GM10266 (cell line): ENCODE measurements around the gene KCNA10.
"Not testable (repeated sequence)": the region's sequence is repeated elsewhere in the genome, so short reads cannot be mapped to it uniquely, and the experiment has no call there.

ENCODE experiments used
- DNase-seq: peaks from one replicate; pipeline ENCODE4 v3.0.0; 2012; ENCODE audit errors: extremely low spot score
- CTCF ChIP-seq: IDR thresholded peaks from 2 replicates; pipeline ENCODE4 v1.5.1; 2012; ENCODE audit warnings: mild to moderate bottlenecking, low read depth; ENCODE audit not compliant: control insufficient read depth, insufficient read depth; ENCODE audit errors: missing control alignments

Gene KCNA10

GRCh38 chr1:110522560-110522959, 3.6 kb upstream of the KCNA10 start:
- DNase-seq: no peak
- no peak for TF ChIP-seq CTCF

- no peak for TF ChIP-seq CTCF
- no peak for DNase-seq
Measured at GRCh38 chr1:110520827-110521226, 1.9 kb upstream of the KCNA10 start.

GRCh38 chr1:110515891-110516290, 3.1 kb downstream of the KCNA10 start:
- no peak for DNase-seq
- TF ChIP-seq CTCF: no peak

GRCh38 chr1:110515041-110515440, 3.9 kb downstream of the KCNA10 start:
- DNase-seq: no peak
- TF ChIP-seq CTCF: no peak

- no peak for DNase-seq
- no peak for TF ChIP-seq CTCF
Measured at GRCh38 chr1:110513511-110513910, 5.5 kb downstream of the KCNA10 start.

- DNase-seq: no peak
- no peak for TF ChIP-seq CTCF
Measured at GRCh38 chr1:110511436-110511835, 7.5 kb downstream of the KCNA10 start.

GRCh38 chr1:110510921-110511320, 8.1 kb downstream of the KCNA10 start:
- not testable (repeated sequence) for DNase-seq

GRCh38 chr1:110509655-110510054, 9.3 kb downstream of the KCNA10 start:
- no peak for TF ChIP-seq CTCF
- DNase-seq: no peak
